Measurements from ENCODE around the gene FOXL2NB. TPM values are rescaled to one million over a fixed set of nuclear protein-coding genes. Genes with fewer than 3 reads are reported as not detected.

The FOXL2NB gene
- total and polyA plus RNA-seq, 10 of the 15 experiments (the other 5 are each of a cell fraction or from before 2014, with no cell fraction given) = not detected

DNA sequence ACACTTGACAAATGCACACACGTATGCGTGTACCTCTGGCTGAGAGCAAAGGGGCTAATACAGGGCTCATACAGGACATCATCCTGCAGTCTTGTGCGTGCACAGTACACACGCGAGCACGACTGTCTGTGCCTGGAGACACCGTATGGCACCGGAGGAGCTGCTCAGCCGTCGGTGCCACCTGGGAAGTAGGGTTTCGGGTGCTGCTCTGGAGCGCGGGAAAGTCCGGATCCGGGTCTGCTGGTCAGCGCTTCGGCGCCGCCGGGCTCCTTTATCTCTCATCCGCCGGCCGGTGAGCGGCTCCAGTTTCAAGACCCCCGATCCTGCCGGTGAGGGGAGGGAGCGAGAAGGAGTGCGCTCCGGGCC, 9.3 kb upstream of the FOXL2NB start:
- Histone ChIP-seq H3K4me1 (ENCODE audit: control insufficient read depth, insufficient read depth, low read length) (no peaks in the 10 kb centered on the region), H3K79me2 (ENCODE audit: control insufficient read depth, insufficient read depth, low read length) (no peaks in the 10 kb centered on the region), H3K9ac (ENCODE audit: control insufficient read depth, insufficient read depth, low read length) (no peak overlapping the region), H3K4me3 (no peak overlapping the region), H3K27ac (ENCODE audit: control insufficient read depth, insufficient read depth) (no peak overlapping the region), H3K27me3 (replicated peaks in 1 of 2; ENCODE audit: control insufficient read depth in 2 of 2, insufficient read depth in 2 of 2, low read length in 1 of 2) (peaks cover 27 to 52% of the 10 kb centered on the region in 2 experiments), H3K4me2 (ENCODE audit: control insufficient read depth, insufficient read depth) (no peak overlapping the region), H2AFZ (ENCODE audit: control insufficient read depth, low read depth, low read length) (no peak overlapping the region), H4K20me1 (ENCODE audit: control insufficient read depth, insufficient read depth) (no peaks in the 10 kb centered on the region), H3K9me3 (replicated peaks; ENCODE audit: control insufficient read depth, insufficient read depth, low read length) (no peaks in the 10 kb centered on the region; the same call in 2 of the 3 replicates), H3K36me3 (ENCODE audit: control insufficient read depth in 2 of 2, insufficient read depth in 2 of 2, low read length in 1 of 2) (no peaks in the 10 kb centered on the region)
- FAIRE-seq = no peak
- POLR2A ChIA-PET = no interaction called here
- 39% methylated on average over 29 of the region's 29 CpGs for WGBS (ENCODE audit: insufficient coverage, insufficient replicate concordance, low lambda C conversion rate, missing lambda C conversion rate)
- intact Hi-C loops (cut with micrococcal nuclease; ENCODE audit: unreplicated experiment) = no loop called here
- RAD21 ChIA-PET (ENCODE audit: unreplicated experiment) = no interaction called here
- in situ Hi-C loops (cut with MboI) = loop anchor here (5.0 to 25.0 kb wide), 3 partner anchors 377 to 1175 kb away; partner anchors contain the start of gene SOX14
- no TSS peak for BruUV-seq (replicated peaks)
- SMC1A ChIA-PET (ENCODE audit: uncharacterized antibody, unreplicated experiment) = no interaction called here
- TF ChIP-seq EZH2 (IDR thresholded peaks at IDR 0.05; ENCODE audit: borderline replicate concordance, control insufficient read depth, low read depth, low read length) = 0 out of 2 replicates have a peak, but pooled peaks have one; percentile 73
- TF ChIP-seq, protein P1, sequence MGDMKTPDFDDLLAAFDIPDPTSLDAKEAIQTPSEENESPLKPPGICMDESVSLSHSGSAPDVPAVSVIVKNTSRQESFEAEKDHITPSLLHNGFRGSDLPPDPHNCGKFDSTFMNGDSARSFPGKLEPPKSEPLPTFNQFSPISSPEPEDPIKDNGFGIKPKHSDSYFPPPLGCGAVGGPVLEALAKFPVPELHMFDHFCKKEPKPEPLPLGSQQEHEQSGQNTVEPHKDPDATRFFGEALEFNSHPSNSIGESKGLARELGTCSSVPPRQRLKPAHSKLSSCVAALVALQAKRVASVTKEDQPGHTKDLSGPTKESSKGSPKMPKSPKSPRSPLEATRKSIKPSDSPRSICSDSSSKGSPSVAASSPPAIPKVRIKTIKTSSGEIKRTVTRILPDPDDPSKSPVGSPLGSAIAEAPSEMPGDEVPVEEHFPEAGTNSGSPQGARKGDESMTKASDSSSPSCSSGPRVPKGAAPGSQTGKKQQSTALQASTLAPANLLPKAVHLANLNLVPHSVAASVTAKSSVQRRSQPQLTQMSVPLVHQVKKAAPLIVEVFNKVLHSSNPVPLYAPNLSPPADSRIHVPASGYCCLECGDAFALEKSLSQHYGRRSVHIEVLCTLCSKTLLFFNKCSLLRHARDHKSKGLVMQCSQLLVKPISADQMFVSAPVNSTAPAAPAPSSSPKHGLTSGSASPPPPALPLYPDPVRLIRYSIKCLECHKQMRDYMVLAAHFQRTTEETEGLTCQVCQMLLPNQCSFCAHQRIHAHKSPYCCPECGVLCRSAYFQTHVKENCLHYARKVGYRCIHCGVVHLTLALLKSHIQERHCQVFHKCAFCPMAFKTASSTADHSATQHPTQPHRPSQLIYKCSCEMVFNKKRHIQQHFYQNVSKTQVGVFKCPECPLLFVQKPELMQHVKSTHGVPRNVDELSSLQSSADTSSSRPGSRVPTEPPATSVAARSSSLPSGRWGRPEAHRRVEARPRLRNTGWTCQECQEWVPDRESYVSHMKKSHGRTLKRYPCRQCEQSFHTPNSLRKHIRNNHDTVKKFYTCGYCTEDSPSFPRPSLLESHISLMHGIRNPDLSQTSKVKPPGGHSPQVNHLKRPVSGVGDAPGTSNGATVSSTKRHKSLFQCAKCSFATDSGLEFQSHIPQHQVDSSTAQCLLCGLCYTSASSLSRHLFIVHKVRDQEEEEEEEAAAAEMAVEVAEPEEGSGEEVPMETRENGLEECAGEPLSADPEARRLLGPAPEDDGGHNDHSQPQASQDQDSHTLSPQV (IDR thresholded peaks at IDR 0.05) = no peak
- no peak for DNase-seq (ENCODE audit: low read depth, low spot score)
- no peak for ATAC-seq
- CTCF ChIA-PET = no interaction called here
